GM08714 (cell line): ENCODE results near the gene PRPH2.
"Not testable (repeated sequence)": the region's sequence is repeated elsewhere in the genome, so short reads cannot be mapped to it uniquely, and the experiment has no call there.

ENCODE experiments used
- H3K4me3 ChIP-seq: fragments of 200-500 bp; sonication (Bioruptor generic); 2 replicates; pipeline ENCODE4 v1.5.1; 2014; ENCODE audit warnings: mild to moderate bottlenecking, low read length, inconsistent platforms
- ZNF274 ChIP-seq: IDR thresholded peaks from 2 replicates; pipeline ENCODE4 v1.6.1; 2012; ENCODE audit warnings: mild to moderate bottlenecking, low read depth, low read length

The PRPH2 gene

GRCh38 chr6:42726485-42727086 is 4.2 kb upstream of the PRPH2 start:
- peak overlapping the region; percentile 63; the same call in 1 of the 2 replicates for H3K4me3 ChIP-seq

GRCh38 chr6:42726026-42726425 is 3.6 kb upstream of the PRPH2 start:
- no peak overlapping the region for H3K4me3 ChIP-seq
- no peak for TF ChIP-seq ZNF274

More at GRCh38 chr6:42726485-42727086, 4.2 kb upstream of the PRPH2 start:
- TF ChIP-seq ZNF274 = no peak

GRCh38 chr6:42724825-42725224 is 2.4 kb upstream of the PRPH2 start:
- H3K4me3 ChIP-seq = no peak overlapping the region
- TF ChIP-seq ZNF274 = no peak

GRCh38 chr6:42720739-42721138 is 1.7 kb downstream of the PRPH2 start:
- H3K4me3 ChIP-seq = no peak overlapping the region
- TF ChIP-seq ZNF274 = no peak

- no peak overlapping the region for H3K4me3 ChIP-seq
- no peak for TF ChIP-seq ZNF274
Observed at GRCh38 chr6:42715871-42716270, 6.5 kb downstream of the PRPH2 start.

- TF ChIP-seq ZNF274 = no peak
- no peak overlapping the region for H3K4me3 ChIP-seq
Observed at GRCh38 chr6:42714098-42714761, 8.2 kb downstream of the PRPH2 start.

- no peak for TF ChIP-seq ZNF274
- H3K4me3 ChIP-seq = no peak overlapping the region
Observed at GRCh38 chr6:42711930-42712329, 10.5 kb downstream of the PRPH2 start.

GRCh38 chr6:42710316-42710715 is 12.1 kb downstream of the PRPH2 start:
- H3K4me3 ChIP-seq = no peak overlapping the region

GRCh38 chr6:42709871-42710270 is 12.5 kb downstream of the PRPH2 start:
- no peak for TF ChIP-seq ZNF274
- no peak overlapping the region for H3K4me3 ChIP-seq

More at GRCh38 chr6:42710316-42710715, 12.1 kb downstream of the PRPH2 start:
- no peak for TF ChIP-seq ZNF274

- H3K4me3 ChIP-seq = no peak overlapping the region
- TF ChIP-seq ZNF274 = no peak
Observed at GRCh38 chr6:42708096-42708495, 14.3 kb downstream of the PRPH2 start.

- H3K4me3 ChIP-seq = no peak overlapping the region
- TF ChIP-seq ZNF274 = no peak
Observed at GRCh38 chr6:42707595-42707994, 14.8 kb downstream of the PRPH2 start.

GRCh38 chr6:42704937-42705374 is 17.4 kb downstream of the PRPH2 start:
- no peak overlapping the region for H3K4me3 ChIP-seq
- TF ChIP-seq ZNF274 = no peak

- H3K4me3 ChIP-seq = no peak overlapping the region
- no peak for TF ChIP-seq ZNF274
Observed at GRCh38 chr6:42704251-42704936, 18.0 kb downstream of the PRPH2 start.

- not testable (repeated sequence) for H3K4me3 ChIP-seq
Observed at GRCh38 chr6:42702786-42703185, 19.6 kb downstream of the PRPH2 start.

- no peak overlapping the region for H3K4me3 ChIP-seq
- TF ChIP-seq ZNF274 = no peak
Observed at GRCh38 chr6:42702200-42702599, 20.2 kb downstream of the PRPH2 start.
